K562 (cell line): Measurements from ENCODE around the gene CTSL. TPM values are rescaled to one million over a fixed set of nuclear protein-coding genes. Genes with fewer than 3 reads are reported as not detected.

Experiments
- ATAC-seq: fragments of 200-7000 bp; cut with Tn5 transposase; 3 replicates; pipeline ENCODE4 v1.9.1; 2020; ENCODE audit warnings: moderate library complexity
- BruUV-seq: library from RNA; stranded (reverse); fragments of 400-500 nt; replicated peaks from 2 replicates; lab custom pipeline; 2021; lab: Mats Ljungman, UMichigan
- CTCF ChIA-PET: fragments of 300-600 bp; formaldehyde crosslinking; extraction: SDS; loops from one replicate; lab custom pipeline; 2021; ENCODE audit warnings: low intra/inter-chr PET ratio; lab: Yijun Ruan, JAX
- POLR2A ChIA-PET: fragments of 300-600, 350-650 bp; sonication (Branson Sonifier 250); formaldehyde crosslinking; extraction: SDS; loops from one replicate; lab custom pipeline; 2021; ENCODE audit warnings: antibody characterized with exemption, inconsistent platforms; lab: Yijun Ruan, JAX
- DNase-seq, 4 experiments: peaks; one replicate each; pipeline versions ENCODE4 v3.0.0 to v3.0.0-alpha.2; 2011 to 2018; ENCODE audit warnings: low spot score in 3 of 4, mixed read lengths in 3 of 4; ENCODE audit errors: extremely low read depth in 1 of 4
- FAIRE-seq: peaks from 2 replicates; lab custom pipeline; 2011; peaks lifted over from hg19 to GRCh38; lab: Jason Lieb, UNC
- H2AFZ ChIP-seq: 2 replicates; pipeline ENCODE4 v1.6.0; 2011; ENCODE audit warnings: low read depth, low read length, control low read depth, inconsistent platforms
- H3K27ac ChIP-seq: fragments of 200-600 bp; 3 replicates; pipeline ENCODE4 v1.8.0; 2011; ENCODE audit warnings: low read depth, mild to moderate bottlenecking, control low read depth, inconsistent platforms, low read length, moderate library complexity, mixed read lengths; ENCODE audit errors: extremely low read depth
- H3K27me3 ChIP-seq, 2 experiments: fragments of 300-600 bp in 1 of 2; 2 replicates in 1 of 2; 3 replicates in 1 of 2; pipeline versions ENCODE4 v1.6.0 to v1.8.0; 2011; ENCODE audit warnings: inconsistent platforms in 2 of 2, low read length in 2 of 2, mild to moderate bottlenecking in 1 of 2, mixed read lengths in 1 of 2, moderate library complexity in 1 of 2; ENCODE audit not compliant: control insufficient read depth in 2 of 2, insufficient read depth in 2 of 2
- H3K36me3 ChIP-seq: fragments of 300-600 bp; 3 replicates; pipeline ENCODE4 v1.8.0; 2011; ENCODE audit warnings: mild to moderate bottlenecking, low read length, inconsistent platforms; ENCODE audit not compliant: control insufficient read depth, insufficient read depth
- H3K4me1 ChIP-seq, 2 experiments: fragments of 200-600 bp in 1 of 2; replicated peaks in 1 of 2; 2 replicates in 1 of 2; 3 replicates in 1 of 2; pipeline versions ENCODE4 v1.5.1 to v1.8.0; 2011; ENCODE audit warnings: inconsistent platforms in 2 of 2, low read length in 2 of 2, mild to moderate bottlenecking in 1 of 2, mixed read lengths in 1 of 2, moderate library complexity in 1 of 2; ENCODE audit not compliant: control insufficient read depth in 2 of 2, insufficient read depth in 2 of 2
- H3K4me2 ChIP-seq: 2 replicates; pipeline ENCODE4 v1.6.1; 2011; ENCODE audit warnings: low read length, control low read depth, inconsistent platforms, mixed read lengths; ENCODE audit not compliant: insufficient read depth
- H3K4me3 ChIP-seq: fragments of 200-600 bp; sonication (generic), shearing (Covaris generic); 2 replicates; pipeline ENCODE4 v1.5.1; 2016; ENCODE audit warnings: control low read depth, inconsistent platforms
- H3K79me2 ChIP-seq: fragments of 200-600 bp; 3 replicates; pipeline ENCODE4 v1.8.0; 2011; ENCODE audit warnings: low read length, inconsistent platforms; ENCODE audit not compliant: control insufficient read depth, insufficient read depth
- H3K9ac ChIP-seq, 2 experiments: 2 replicates each; pipeline versions ENCODE4 v1.6.0 to v1.6.1; 2011; ENCODE audit warnings: low read depth in 2 of 2, low read length in 2 of 2, control low read depth in 1 of 2, inconsistent platforms in 1 of 2, mild to moderate bottlenecking in 1 of 2, mixed read lengths in 1 of 2; ENCODE audit not compliant: insufficient read depth in 1 of 2
- H3K9me1 ChIP-seq: one replicate; pipeline ENCODE4 v1.6.0; 2011; ENCODE audit warnings: inconsistent platforms, mild to moderate bottlenecking, low read length, moderate library complexity; ENCODE audit not compliant: control insufficient read depth, insufficient read depth
- H3K9me3 ChIP-seq: replicated peaks from 2 replicates; pipeline ENCODE4 v1.5.1; 2011; ENCODE audit warnings: low read depth, low read length, inconsistent platforms; ENCODE audit not compliant: control insufficient read depth, insufficient read depth
- H4K20me1 ChIP-seq: replicated peaks from 2 replicates; pipeline ENCODE4 v1.6.1; 2011; ENCODE audit warnings: low read length, inconsistent platforms, mixed read lengths; ENCODE audit not compliant: control insufficient read depth, insufficient read depth
- FOXP1 ChIP-seq: sonication (generic); formaldehyde crosslinking; IDR thresholded peaks from 2 replicates; pipeline ENCODE4 v1.8.0; 2022; ENCODE audit warnings: mild to moderate bottlenecking, missing genetic modification reagents
- HDAC1 ChIP-seq, 2 experiments: fragments of 450-650 bp; IDR thresholded peaks; 2 replicates each; pipeline ENCODE4 v1.6.1; 2016 to 2017; ENCODE audit warnings: inconsistent platforms in 1 of 2, mild to moderate bottlenecking in 1 of 2, moderate library complexity in 1 of 2
- HNRNPUL1 ChIP-seq: fragments of 200-400 bp; formaldehyde crosslinking; IDR thresholded peaks from 2 replicates; pipeline ENCODE4 v1.6.1; 2017; ENCODE audit warnings: low read length
- NFIC ChIP-seq: fragments of 450-650 bp; IDR thresholded peaks from 2 replicates; pipeline ENCODE4 v1.6.1; 2017; ENCODE audit warnings: mild to moderate bottlenecking, inconsistent platforms
- RAD21 ChIP-seq, 2 experiments: fragments of 250-450 bp in 1 of 2; fragments of 450-650 bp in 1 of 2; sonication (Bioruptor Pico) in 1 of 2; formaldehyde crosslinking in 1 of 2; IDR thresholded peaks in 1 of 2; conservative IDR thresholded peaks in 1 of 2; 2 replicates each; pipeline versions ENCODE4 v1.4.0 to v1.8.0; 2020 to 2022; ENCODE audit warnings: mild to moderate bottlenecking in 2 of 2, moderate library complexity in 1 of 2
- RFX7 ChIP-seq: fragments of 250-450 bp; sonication (Bioruptor Pico); IDR thresholded peaks from 2 replicates; pipeline ENCODE4 v1.5.1; 2021; ENCODE audit warnings: mild to moderate bottlenecking
- SP1 ChIP-seq: sonication (generic); formaldehyde crosslinking; IDR thresholded peaks from 2 replicates; pipeline ENCODE4 v1.8.1; 2022; ENCODE audit warnings: mild to moderate bottlenecking, missing genetic modification reagents
- TBP ChIP-seq: optimal IDR thresholded peaks from 2 replicates; pipeline ENCODE3; 2011; ENCODE audit warnings: low read depth, low read length, improper control_type of control experiment
- TCF7 ChIP-seq: sonication (generic); IDR thresholded peaks from 2 replicates; pipeline ENCODE4 v1.6.1; 2016; ENCODE audit warnings: antibody characterized with exemption, borderline replicate concordance
- ZFP91 ChIP-seq: sonication (generic); formaldehyde crosslinking; IDR thresholded peaks from 2 replicates; pipeline ENCODE4 v1.8.0; 2022; ENCODE audit warnings: mild to moderate bottlenecking, missing genetic modification reagents
- ZNF507 ChIP-seq: conservative IDR thresholded peaks from 2 replicates; pipeline ENCODE4 v1.6.1; 2017; ENCODE audit warnings: missing genetic modification characterization, missing compliant biosample characterization
- WGBS: fragments of 100-300 bp; shearing (Covaris generic); methylation state at CpG from one replicate; pipeline ENCODE4 v1.1.6; 2016; ENCODE audit warnings: low coverage, mixed read lengths; ENCODE audit not compliant: insufficient coverage; ENCODE audit errors: missing lambda C conversion rate; 5-methylcytosine and 5-hydroxymethylcytosine counted together
- in situ Hi-C: fragments of 300-500 bp; cut with MboI; formaldehyde crosslinking; loops from 4 replicates; pipeline ENCODE4 v1.15.0; 2018; ENCODE audit warnings: inconsistent platforms, mixed read lengths
- intact Hi-C: fragments of 100-400 bp; cut with micrococcal nuclease; formaldehyde crosslinking; loops from 2 replicates; pipeline ENCODE4 v1.14.2; 2022
- polyA plus RNA-seq, 8 experiments: library from polyadenylated mRNA; depleted of rRNA in 4 of 8; stranded (reverse) in 5 of 8; unstranded in 3 of 8; fragments of >200 nt; fragmentation: Nextera tagmentation in 2 of 8; fragmentation: Illumina TruSeq in 1 of 8; extraction: Ambion mirVana in 2 of 8; extraction: Trizol in 1 of 8; gene quantifications; 2 replicates each; pipeline versions ENCODE4 v1.2.1 to v1.2.3, GENCODE V29; 2011 to 2014; ENCODE audit warnings: inconsistent platforms in 1 of 8, missing spikeins in 1 of 8
- total RNA-seq, 7 experiments: library from RNA; depleted of rRNA in 6 of 7; stranded (reverse); fragments of >200 nt in 6 of 7; fragmentation: Illumina TruSeq in 2 of 7; extraction: Trizol in 2 of 7; gene quantifications; 2 replicates each; pipeline versions ENCODE4 v1.2.1 to v1.2.3, GENCODE V29; 2011 to 2021; ENCODE audit warnings: low replicate concordance in 1 of 7
- TF ChIP-seq, protein P1 (sequence below), 2 experiments: fragments of 250-450 bp in 1 of 2; fragments of 450-650 bp in 1 of 2; sonication (Bioruptor Pico) in 1 of 2; IDR thresholded peaks; 2 replicates each; pipeline versions ENCODE4 v1.6.1 to v1.8.0; 2016 to 2021; ENCODE audit warnings: mild to moderate bottlenecking in 2 of 2, moderate library complexity in 2 of 2, missing compliant biosample characterization in 1 of 2, missing genetic modification characterization in 1 of 2
- TF ChIP-seq, protein P2 (sequence below), 3 experiments: fragments of 200-800 bp in 1 of 3; sonication (Bioruptor generic) in 1 of 3; sonication (generic) in 1 of 3; formaldehyde crosslinking in 1 of 3; IDR thresholded peaks; 2 replicates each; pipeline versions ENCODE4 v1.6.1 to v1.8.0; 2016 to 2022; ENCODE audit warnings: mild to moderate bottlenecking in 2 of 3, missing compliant biosample characterization in 2 of 3, missing genetic modification characterization in 2 of 3, missing genetic modification reagents in 1 of 3

The CTSL gene
- total and polyA plus RNA-seq, 9 of the 15 experiments (the other 6 are each of a cell fraction or from before 2014, with no cell fraction given): 55.9 to 165 (median 93.7) TPM

GRCh38 chr9:87749335-87750035 lies 23.6 kb downstream of the CTSL start:
- BruUV-seq: no TSS peak
- H3K27me3 ChIP-seq: no peaks in the 10 kb centered on the region
- H3K4me3 ChIP-seq: no peak overlapping the region
- intact Hi-C loops: no loop called here
- POLR2A ChIA-PET: no interaction called here
- H3K9ac ChIP-seq: no peak overlapping the region
- FAIRE-seq (no peak), DNase-seq (no peak), ATAC-seq (no peak)
- H3K79me2 ChIP-seq: no peaks in the 10 kb centered on the region
- no peak overlapping the region for H3K27ac ChIP-seq
- no peaks in the 10 kb centered on the region for H4K20me1 ChIP-seq
- no peak overlapping the region for H2AFZ ChIP-seq
- H3K4me1 ChIP-seq: no peaks in the 10 kb centered on the region; a peak in 1 of 5 replicates
- H3K4me2 ChIP-seq: no peak overlapping the region
- CTCF ChIA-PET: no interaction called here
- in situ Hi-C loops: no loop called here
- no peaks in the 10 kb centered on the region; the same call in 1 of the 2 replicates for H3K9me3 ChIP-seq
- no peaks in the 10 kb centered on the region for H3K36me3 ChIP-seq
- TF ChIP-seq ZFP91 (CRISPR knock-in tag) (no peak), FOXP1 (CRISPR knock-in tag) (no peak), HDAC1 (IDR thresholded peaks at IDR 0.05) (no peak), RFX7 (no peak), ZNF507 (tag) (no peak), SP1 (CRISPR knock-in tag) (no peak), NFIC (no peak), RAD21 (CRISPR knock-in tag; conservative IDR thresholded peaks at IDR 0.05 in 1 of 2, IDR thresholded peaks at IDR 0.05 in 1 of 2) (no peak), TBP (no peak), HNRNPUL1 (no peak), TCF7 (no peak)
- TF ChIP-seq, protein P1, sequence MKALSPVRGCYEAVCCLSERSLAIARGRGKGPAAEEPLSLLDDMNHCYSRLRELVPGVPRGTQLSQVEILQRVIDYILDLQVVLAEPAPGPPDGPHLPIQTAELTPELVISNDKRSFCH (CRISPR knock-in tag; IDR thresholded peaks at IDR 0.05): no peak
- TF ChIP-seq, protein P1 (tag; IDR thresholded peaks at IDR 0.05): no peak
- TF ChIP-seq, protein P2, sequence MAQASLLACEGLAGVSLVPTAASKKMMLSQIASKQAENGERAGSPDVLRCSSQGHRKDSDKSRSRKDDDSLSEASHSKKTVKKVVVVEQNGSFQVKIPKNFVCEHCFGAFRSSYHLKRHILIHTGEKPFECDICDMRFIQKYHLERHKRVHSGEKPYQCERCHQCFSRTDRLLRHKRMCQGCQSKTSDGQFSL (CRISPR knock-in tag; IDR thresholded peaks at IDR 0.05): no peak
- TF ChIP-seq, protein P2 (tag; IDR thresholded peaks at IDR 0.05): no peak
- WGBS: 46% methylated on average over 5 of the region's 5 CpGs
- H3K9me1 ChIP-seq: no peaks in the 10 kb centered on the region
